GM19238 (cell line): ENCODE measurements around the gene WDPCP.
"Not testable (repeated sequence)": the region's sequence is repeated elsewhere in the genome, so short reads cannot be mapped to it uniquely, and the experiment has no call there.

Experiments
- DNase-seq: peaks from one replicate; pipeline ENCODE4 v3.0.0; 2011; ENCODE audit warnings: low spot score; ENCODE audit not compliant: insufficient read length

The WDPCP gene, protein sequence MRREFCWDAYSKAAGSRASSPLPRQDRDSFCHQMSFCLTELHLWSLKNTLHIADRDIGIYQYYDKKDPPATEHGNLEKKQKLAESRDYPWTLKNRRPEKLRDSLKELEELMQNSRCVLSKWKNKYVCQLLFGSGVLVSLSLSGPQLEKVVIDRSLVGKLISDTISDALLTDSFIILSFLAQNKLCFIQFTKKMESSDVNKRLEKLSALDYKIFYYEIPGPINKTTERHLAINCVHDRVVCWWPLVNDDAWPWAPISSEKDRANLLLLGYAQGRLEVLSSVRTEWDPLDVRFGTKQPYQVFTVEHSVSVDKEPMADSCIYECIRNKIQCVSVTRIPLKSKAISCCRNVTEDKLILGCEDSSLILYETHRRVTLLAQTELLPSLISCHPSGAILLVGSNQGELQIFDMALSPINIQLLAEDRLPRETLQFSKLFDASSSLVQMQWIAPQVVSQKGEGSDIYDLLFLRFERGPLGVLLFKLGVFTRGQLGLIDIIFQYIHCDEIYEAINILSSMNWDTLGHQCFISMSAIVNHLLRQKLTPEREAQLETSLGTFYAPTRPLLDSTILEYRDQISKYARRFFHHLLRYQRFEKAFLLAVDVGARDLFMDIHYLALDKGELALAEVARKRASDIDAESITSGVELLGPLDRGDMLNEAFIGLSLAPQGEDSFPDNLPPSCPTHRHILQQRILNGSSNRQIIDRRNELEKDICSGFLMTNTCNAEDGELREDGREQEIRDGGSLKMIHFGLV

GRCh38 chr2:63588385-63589147, at the start of gene WDPCP, which contains the start of gene MDH1:
TSS of gene WDPCP (minus strand) at chr2:63588477. CDS start at chr2:63588271, 206 bp downstream.
TSS of gene MDH1 (plus strand) at chr2:63588963. CDS start at chr2:63589044, 81 bp downstream.
- DNase-seq: peak; percentile 51

DNA sequence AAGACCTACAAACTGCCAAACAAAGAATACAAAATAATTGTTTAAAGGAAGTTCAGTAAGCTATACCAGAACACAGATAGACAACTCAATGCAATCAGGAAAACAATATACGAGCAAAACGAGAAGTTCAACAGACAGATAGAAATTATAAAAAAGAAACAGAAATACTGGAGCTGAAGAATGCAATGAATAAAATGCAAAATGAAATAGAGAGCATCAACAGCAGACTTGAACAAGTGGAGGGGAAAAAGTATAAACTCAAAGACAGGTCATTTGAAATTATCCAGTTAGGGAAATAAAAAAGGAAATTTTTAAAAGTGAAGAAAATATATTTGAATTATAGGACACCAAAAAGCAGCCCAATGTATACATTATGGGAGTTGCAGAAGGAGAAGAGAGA, 44.1 kb upstream of the WDPCP start:
- no peak for DNase-seq

- DNase-seq: no peak
Measured at GRCh38 chr2:63631501-63631900, 43.2 kb upstream of the WDPCP start.

- DNase-seq: no peak
Measured at GRCh38 chr2:63628403-63628942, 40.2 kb upstream of the WDPCP start.

- no peak for DNase-seq
Measured at GRCh38 chr2:63627866-63628265, 39.6 kb upstream of the WDPCP start.

GRCh38 chr2:63623763-63624162, 35.5 kb upstream of the WDPCP start:
- DNase-seq: not testable (repeated sequence)

- no peak for DNase-seq
Measured at GRCh38 chr2:63622751-63623150, 34.5 kb upstream of the WDPCP start.

DNA sequence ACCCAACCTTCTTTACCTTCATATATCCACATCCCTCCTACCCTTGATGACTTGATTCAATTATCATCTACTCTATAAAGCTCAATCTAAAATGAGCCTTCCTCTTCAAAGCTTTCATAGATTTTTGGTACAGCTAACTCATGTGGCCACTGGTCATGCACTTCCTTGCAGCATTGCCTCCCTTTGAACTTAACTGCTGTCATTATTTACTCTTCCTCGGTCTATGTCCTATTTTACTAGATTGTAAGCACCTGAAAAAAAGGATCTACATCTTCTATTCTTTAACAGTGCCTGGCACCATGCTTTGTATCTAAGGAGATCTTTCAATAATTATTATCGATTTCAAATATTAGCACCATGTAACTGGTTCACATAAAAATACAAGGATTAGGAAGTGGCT, 31.1 kb upstream of the WDPCP start:
- DNase-seq: no peak

GRCh38 chr2:63617366-63617765, 29.1 kb upstream of the WDPCP start:
- no peak for DNase-seq

- DNase-seq: no peak
Measured at GRCh38 chr2:63614983-63615945, 27.0 kb upstream of the WDPCP start.

DNA sequence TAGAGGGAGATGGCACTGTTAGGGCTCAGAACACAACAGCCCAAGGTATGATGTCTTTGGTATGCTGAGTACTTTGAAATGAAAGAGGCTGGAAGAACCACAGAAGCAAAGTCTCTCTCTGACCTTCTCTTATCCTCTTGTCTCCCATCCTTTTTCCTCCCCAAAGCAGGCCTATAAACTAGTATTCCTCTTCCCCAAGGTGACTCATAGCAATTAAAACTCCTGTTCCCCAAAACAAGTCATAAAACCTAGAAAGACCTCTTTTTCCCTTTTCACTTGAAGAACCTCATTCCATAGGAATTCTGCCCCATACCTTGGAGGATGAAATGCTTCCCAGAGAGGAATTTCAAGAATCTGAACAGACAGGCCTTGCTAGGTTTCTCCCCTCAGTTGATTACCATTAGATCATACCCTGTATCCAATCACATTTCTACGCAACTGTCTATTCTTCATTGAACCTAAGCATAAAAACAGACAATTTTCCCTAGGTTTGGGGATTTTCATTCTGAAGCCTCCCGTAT, 26.2 kb upstream of the WDPCP start:
- DNase-seq: no peak

DNA sequence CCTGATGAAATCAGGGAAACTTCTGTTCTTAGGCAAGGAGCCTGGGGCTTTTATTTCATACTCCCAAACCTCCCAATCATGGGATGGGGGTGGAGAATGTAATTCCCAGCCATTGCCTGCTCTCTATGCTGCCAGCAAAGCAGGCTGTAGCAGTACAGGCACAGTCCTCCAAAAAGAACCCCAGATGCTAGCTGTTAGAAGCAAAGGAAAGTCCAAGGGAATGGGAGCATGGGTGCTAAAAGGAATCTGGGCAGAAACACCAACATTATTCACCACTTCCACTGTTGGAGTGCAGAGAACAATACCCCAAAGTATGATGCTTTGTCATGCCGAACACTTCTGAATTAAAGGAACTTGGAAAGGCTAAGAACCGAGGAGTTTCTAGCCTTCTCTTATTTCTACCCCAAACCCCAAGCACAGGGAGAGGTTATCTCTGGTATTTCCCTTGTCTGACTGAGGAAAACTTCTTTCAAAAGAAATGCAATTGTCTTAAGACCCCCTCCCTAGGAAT, 25.2 kb upstream of the WDPCP start:
- no peak for DNase-seq

DNA sequence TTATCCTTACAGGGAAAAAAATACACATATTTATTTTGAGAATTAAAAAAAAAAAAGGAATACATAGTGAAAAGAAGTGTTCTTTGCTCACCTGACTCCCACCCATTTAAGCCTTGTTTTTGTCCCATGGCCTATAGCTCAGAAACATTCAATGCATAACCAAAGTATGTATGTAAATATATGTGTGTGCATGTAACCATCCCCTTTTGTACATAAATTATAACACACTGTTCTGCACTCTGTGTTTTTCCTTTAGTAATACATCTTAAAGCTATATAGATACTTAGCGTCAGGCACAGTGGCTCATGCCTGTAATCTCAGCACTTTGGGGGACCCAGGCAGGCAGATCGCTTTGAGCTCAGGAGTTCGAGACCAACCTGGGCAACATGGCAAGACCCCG, 22.2 kb upstream of the WDPCP start:
- DNase-seq: no peak

GRCh38 chr2:63608865-63609264, 20.6 kb upstream of the WDPCP start:
- DNase-seq: not testable (repeated sequence)

DNA sequence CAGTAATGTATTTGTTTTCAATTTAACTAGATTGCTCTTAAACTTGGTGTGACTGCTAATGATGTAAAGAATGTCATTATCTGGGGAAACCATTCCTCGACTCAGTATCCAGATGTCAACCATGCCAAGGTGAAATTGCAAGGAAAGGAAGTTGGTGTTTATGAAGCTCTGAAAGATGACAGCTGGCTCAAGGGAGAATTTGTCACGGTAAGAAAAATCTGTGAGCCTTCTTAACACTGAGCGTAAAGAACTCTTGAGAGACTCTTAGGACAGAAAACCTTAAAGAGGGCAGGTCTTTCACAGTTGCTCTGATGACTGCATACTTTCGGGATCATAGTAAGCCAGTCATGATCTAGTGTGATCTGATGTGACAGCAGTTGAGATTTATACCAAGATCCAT, 16.4 kb upstream of the WDPCP start:
- no peak for DNase-seq

DNA sequence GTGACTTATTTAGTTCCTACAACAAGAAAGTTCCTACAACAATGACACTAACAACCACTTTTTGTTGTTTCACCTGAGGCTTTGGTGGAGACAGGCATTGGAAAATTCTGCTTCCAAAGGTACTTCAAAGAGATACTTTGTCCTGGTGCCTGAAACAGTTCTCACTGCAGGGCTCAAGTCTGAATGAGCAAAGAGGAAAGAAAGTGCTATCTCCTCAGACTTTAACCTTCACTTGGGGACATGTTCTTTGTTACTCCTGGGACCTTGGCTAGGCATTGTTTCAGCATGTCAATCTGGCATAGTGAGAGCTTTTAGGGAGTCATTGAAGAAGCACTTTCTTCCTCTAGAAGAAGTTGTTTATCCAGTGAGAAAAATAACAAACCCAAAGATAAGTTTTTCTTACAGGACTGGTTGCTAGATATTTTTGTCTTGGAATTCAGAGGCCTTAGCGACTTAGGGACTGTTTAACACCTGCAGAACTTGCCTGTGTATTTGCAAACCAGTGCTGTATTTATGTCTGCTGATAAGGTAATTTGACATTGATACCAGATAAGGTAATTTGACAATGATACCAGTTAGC, 12.7 kb upstream of the WDPCP start:
- no peak for DNase-seq

GRCh38 chr2:63598981-63599380, 10.7 kb upstream of the WDPCP start:
- no peak for DNase-seq

DNA sequence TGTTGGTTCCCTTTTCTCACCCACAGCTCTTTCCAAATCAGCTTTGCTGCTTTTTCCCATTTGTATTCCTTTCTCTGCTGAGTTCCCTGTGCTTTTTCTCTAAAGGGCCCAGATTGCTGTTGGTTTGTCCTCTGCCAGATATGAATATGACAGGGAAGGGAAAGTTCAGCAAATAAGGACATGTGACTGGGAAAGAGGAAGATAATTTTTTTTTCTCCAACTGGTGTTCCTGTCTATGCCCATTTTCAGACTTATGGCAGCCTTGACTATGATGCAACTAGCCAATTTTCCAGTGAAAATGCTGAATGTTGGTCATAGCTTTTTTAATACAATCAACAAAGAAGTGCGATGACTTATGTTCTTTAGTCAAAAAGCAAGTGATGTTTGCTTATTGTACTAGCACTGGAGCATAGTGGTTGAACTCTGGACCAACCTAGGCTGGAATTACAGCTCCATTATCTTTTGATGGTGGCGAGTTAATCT, 8.2 kb upstream of the WDPCP start:
- no peak for DNase-seq

DNA sequence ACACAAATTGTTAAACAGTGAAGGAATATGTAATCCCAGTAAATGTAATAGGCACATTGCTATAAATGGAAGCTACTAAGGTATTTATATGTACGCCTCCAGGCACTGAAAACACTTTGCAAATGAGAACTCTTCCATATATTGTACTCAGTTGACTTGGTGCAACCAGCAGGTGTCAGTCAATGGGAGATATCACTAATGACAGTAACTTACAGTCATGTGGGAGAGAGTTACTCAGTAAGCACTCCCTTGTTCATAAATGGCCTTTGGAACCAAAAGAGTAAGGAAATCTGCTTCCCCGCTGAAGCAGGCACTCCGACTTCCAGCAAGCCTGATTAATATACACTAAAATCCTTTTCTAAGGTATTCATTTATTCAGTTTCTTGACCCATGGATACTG, 6.4 kb upstream of the WDPCP start:
- DNase-seq: no peak
